HEK293T (cell line): ENCODE measurements around the gene ASAP3.

ENCODE experiments used
- ARNT ChIP-seq: fragments of 450-650 bp; IDR thresholded peaks from 2 replicates; pipeline ENCODE4 v1.6.1; 2017; ENCODE audit warnings: mild to moderate bottlenecking
- BHLHE40 ChIP-seq: fragments of 450-650 bp; IDR thresholded peaks from 2 replicates; pipeline ENCODE4 v1.6.1; 2016; ENCODE audit warnings: mild to moderate bottlenecking, moderate library complexity, borderline replicate concordance
- CTBP1 ChIP-seq: fragments of 450-650 bp; IDR thresholded peaks from 2 replicates; pipeline ENCODE4 v1.6.1; 2016; ENCODE audit warnings: borderline replicate concordance
- ELF4 ChIP-seq: fragments of 450-650 bp; IDR thresholded peaks from 2 replicates; pipeline ENCODE4 v1.6.1; 2017; ENCODE audit warnings: antibody characterized with exemption
- FOXA1 ChIP-seq: fragments of 450-650 bp; IDR thresholded peaks from 2 replicates; pipeline ENCODE4 v1.6.1; 2016; ENCODE audit warnings: mild to moderate bottlenecking
- FOXM1 ChIP-seq: fragments of 450-650 bp; IDR thresholded peaks from 2 replicates; pipeline ENCODE4 v1.6.1; 2017; ENCODE audit warnings: mild to moderate bottlenecking, borderline replicate concordance
- HDGF ChIP-seq: fragments of 450-650 bp; IDR thresholded peaks from 2 replicates; pipeline ENCODE4 v1.6.1; 2017; ENCODE audit warnings: antibody characterized with exemption, borderline replicate concordance
- LEF1 ChIP-seq: fragments of 450-650 bp; IDR thresholded peaks from 2 replicates; pipeline ENCODE4 v1.6.1; 2017; ENCODE audit warnings: mild to moderate bottlenecking, borderline replicate concordance
- SP1 ChIP-seq: fragments of 450-650 bp; IDR thresholded peaks from 2 replicates; pipeline ENCODE4 v1.6.1; 2017
- SUZ12 ChIP-seq: fragments of 450-650 bp; IDR thresholded peaks from 2 replicates; pipeline ENCODE4 v1.6.1; 2016; ENCODE audit warnings: mild to moderate bottlenecking
- ZNF384 ChIP-seq: fragments of 450-650 bp; IDR thresholded peaks from 2 replicates; pipeline ENCODE4 v1.6.1; 2016

DNA sequence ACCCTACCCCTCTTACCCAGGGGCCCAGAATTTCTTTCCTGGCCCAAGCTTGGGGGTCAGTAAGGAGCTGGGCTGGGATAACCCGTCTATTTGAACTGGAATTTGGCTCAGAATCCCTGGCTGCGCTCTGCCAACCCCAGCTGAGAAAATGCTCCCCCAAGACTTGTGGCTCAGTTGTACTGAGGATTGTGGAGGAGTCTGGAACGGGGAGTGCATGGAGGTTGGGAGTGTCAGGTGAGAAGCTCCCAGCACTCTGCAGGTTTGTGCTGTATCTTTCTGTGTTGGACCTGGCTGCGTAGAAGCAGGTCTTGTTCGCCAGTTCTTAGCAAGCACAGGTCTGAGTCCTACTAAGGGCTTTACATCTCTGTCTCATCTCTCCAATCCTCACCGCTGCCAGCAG lies 61.0 kb downstream of the ASAP3 start:
- no peak for TF ChIP-seq SUZ12
- no peak for TF ChIP-seq HDGF
- no peak for TF ChIP-seq FOXM1
- no peak for TF ChIP-seq ZNF384
- no peak for TF ChIP-seq ARNT
- no peak for TF ChIP-seq LEF1
- TF ChIP-seq SP1 = no peak
- TF ChIP-seq ELF4 = no peak
- no peak for TF ChIP-seq BHLHE40
- no peak for TF ChIP-seq CTBP1
- no peak for TF ChIP-seq FOXA1
